K562 (cell line): Measurements from ENCODE around the gene KIF26A. TPM values are rescaled to one million over a fixed set of nuclear protein-coding genes. Genes with fewer than 3 reads are reported as not detected.

Experiments used
- ATF1 ChIP-seq, 2 experiments: fragments of 450-650 bp in 1 of 2; IDR thresholded peaks; 2 replicates each; pipeline ENCODE4 v1.6.1; 2016; ENCODE audit warnings: missing compliant biosample characterization in 1 of 2, missing genetic modification characterization in 1 of 2
- BCL6 ChIP-seq: fragments of 250-450 bp; sonication (Bioruptor Pico); IDR thresholded peaks from 2 replicates; pipeline ENCODE4 v1.4.0; 2020
- CBX3 ChIP-seq, 2 experiments: IDR thresholded peaks; 1 replicate in 1 of 2; 2 replicates in 1 of 2; pipeline ENCODE4 v1.6.1; 2012; ENCODE audit warnings: inconsistent platforms in 2 of 2, low read length in 2 of 2, borderline replicate concordance in 1 of 2, control low read depth in 1 of 2
- FOXM1 ChIP-seq, 2 experiments: fragments of 450-650 bp in 1 of 2; sonication (generic) in 1 of 2; formaldehyde crosslinking in 1 of 2; IDR thresholded peaks; 2 replicates each; pipeline versions ENCODE4 v1.6.1 to v1.9.0; 2017 to 2022; ENCODE audit warnings: low read depth in 2 of 2, mild to moderate bottlenecking in 2 of 2, missing genetic modification reagents in 1 of 2, moderate library complexity in 1 of 2
- HMGN3 ChIP-seq: IDR thresholded peaks from 2 replicates; pipeline ENCODE4 v1.6.1; 2011; ENCODE audit warnings: borderline replicate concordance, low read depth, mild to moderate bottlenecking, mixed read lengths, low read length; ENCODE audit not compliant: insufficient read length; ENCODE audit errors: extremely low read depth
- KLF16 ChIP-seq: IDR thresholded peaks from 2 replicates; pipeline ENCODE4 v1.6.1; 2016; ENCODE audit warnings: antibody characterized with exemption
- LEF1 ChIP-seq: fragments of 450-650 bp; IDR thresholded peaks from 2 replicates; pipeline ENCODE4 v1.6.1; 2016; ENCODE audit warnings: mild to moderate bottlenecking
- MEIS2 ChIP-seq: fragments of 450-650 bp; IDR thresholded peaks from 2 replicates; pipeline ENCODE4 v1.6.1; 2014; ENCODE audit warnings: mild to moderate bottlenecking; ENCODE audit not compliant: partially characterized antibody
- MTA1 ChIP-seq: fragments of 450-650 bp; IDR thresholded peaks from 2 replicates; pipeline ENCODE4 v1.6.1; 2017; ENCODE audit warnings: borderline replicate concordance
- NCOA1 ChIP-seq: fragments of 450-650 bp; IDR thresholded peaks from 2 replicates; pipeline ENCODE4 v1.6.1; 2016; ENCODE audit warnings: low read depth
- NCOR1 ChIP-seq: fragments of 450-650 bp; IDR thresholded peaks from 2 replicates; pipeline ENCODE4 v1.6.1; 2016; ENCODE audit warnings: mild to moderate bottlenecking, moderate library complexity
- NEUROD1 ChIP-seq: fragments of 150-350 bp; IDR thresholded peaks from 2 replicates; pipeline ENCODE4 v1.6.1; 2014; ENCODE audit warnings: borderline replicate concordance, low read length, low read depth; ENCODE audit not compliant: partially characterized antibody
- NRF1 ChIP-seq, 2 experiments: fragments of 450-650 bp; IDR thresholded peaks in 1 of 2; conservative IDR thresholded peaks in 1 of 2; 2 replicates each; pipeline ENCODE4 v1.6.1; 2014; ENCODE audit warnings: mild to moderate bottlenecking in 2 of 2
- RB1 ChIP-seq: fragments of 450-650 bp; IDR thresholded peaks from 2 replicates; pipeline ENCODE4 v1.6.1; 2017; ENCODE audit warnings: low read depth, mild to moderate bottlenecking
- RCOR1 ChIP-seq, 2 experiments: IDR thresholded peaks; 2 replicates each; pipeline ENCODE4 v1.6.1; 2012; ENCODE audit warnings: low read depth in 2 of 2, low read length in 2 of 2, borderline replicate concordance in 1 of 2, improper control_type of control experiment in 1 of 2
- RREB1 ChIP-seq: fragments of 250-450 bp; sonication (Bioruptor Pico); IDR thresholded peaks from 2 replicates; pipeline ENCODE4 v1.4.0; 2020
- SMAD4 ChIP-seq: fragments of 250-450 bp; sonication (Bioruptor Pico); conservative IDR thresholded peaks from 2 replicates; pipeline ENCODE4 v1.8.0; 2021; ENCODE audit warnings: inconsistent platforms, mild to moderate bottlenecking, moderate library complexity
- TAF15 ChIP-seq: fragments of 200-400 bp; formaldehyde crosslinking; IDR thresholded peaks from 2 replicates; pipeline ENCODE4 v1.6.1; 2017; ENCODE audit warnings: mild to moderate bottlenecking, low read depth, low read length, moderate library complexity
- TFAP4 ChIP-seq: sonication (generic); formaldehyde crosslinking; IDR thresholded peaks from 2 replicates; pipeline ENCODE4 v1.8.0; 2022; ENCODE audit warnings: missing genetic modification reagents, mild to moderate bottlenecking, moderate library complexity, borderline replicate concordance
- ZNF134 ChIP-seq: fragments of 250-450 bp; sonication (Bioruptor Pico); conservative IDR thresholded peaks from 2 replicates; pipeline ENCODE4 v1.4.0; 2020
- ZNF668 ChIP-seq: fragments of 250-450 bp; sonication (Bioruptor Pico); IDR thresholded peaks from 2 replicates; pipeline ENCODE4 v1.8.0; 2022; ENCODE audit warnings: mild to moderate bottlenecking, inconsistent platforms
- polyA plus RNA-seq, 8 experiments: library from polyadenylated mRNA; depleted of rRNA in 4 of 8; stranded (reverse) in 5 of 8; unstranded in 3 of 8; fragments of >200 nt; fragmentation: Nextera tagmentation in 2 of 8; fragmentation: Illumina TruSeq in 1 of 8; extraction: Ambion mirVana in 2 of 8; extraction: Trizol in 1 of 8; gene quantifications; 2 replicates each; pipeline versions ENCODE4 v1.2.1 to v1.2.3, GENCODE V29; 2011 to 2014; ENCODE audit warnings: inconsistent platforms in 1 of 8, missing spikeins in 1 of 8
- total RNA-seq, 7 experiments: library from RNA; depleted of rRNA in 6 of 7; stranded (reverse); fragments of >200 nt in 6 of 7; fragmentation: Illumina TruSeq in 2 of 7; extraction: Trizol in 2 of 7; gene quantifications; 2 replicates each; pipeline versions ENCODE4 v1.2.1 to v1.2.3, GENCODE V29; 2011 to 2021; ENCODE audit warnings: low replicate concordance in 1 of 7

Gene KIF26A
- total and polyA plus RNA-seq, 9 of the 15 experiments (the other 6 are each of a cell fraction or from before 2014, with no cell fraction given) = 0.04 TPM; not detected in 8

- TF ChIP-seq RREB1 (CRISPR knock-in tag) (no peak), FOXM1 (IDR thresholded peaks at IDR 0.05; ENCODE audit: low read depth) (peak; percentile 70; the same call in 1 of the 2 replicates), FOXM1 (CRISPR knock-in tag; IDR thresholded peaks at IDR 0.05; ENCODE audit: low read depth) (no peak), RCOR1 (IDR thresholded peaks at IDR 0.05; ENCODE audit: borderline replicate concordance in 1 of 2, low read depth in 2 of 2, low read length in 2 of 2) (peak in 1 of 2 experiments; percentile 91; a peak in 3 of 4 replicates), KLF16 (peak; percentile 86), TFAP4 (peak; percentile 84), NRF1 (conservative IDR thresholded peaks at IDR 0.05 in 1 of 2, IDR thresholded peaks at IDR 0.05 in 1 of 2) (peak; percentile 15 to 44; a peak in 3 of 4 replicates), NCOR1 (peak; percentile 90), NCOA1 (peak; percentile 22; the same call in 1 of the 2 replicates), ZNF134 (0 out of 2 replicates have a peak, but pooled peaks have one; percentile 23), SMAD4 (CRISPR knock-in tag) (peak; percentile 89), RB1 (no peak), HMGN3 (peak; percentile 98), ATF1 (CRISPR knock-in tag; IDR thresholded peaks at IDR 0.05) (no peak), ATF1 (tag; IDR thresholded peaks at IDR 0.05) (peak; percentile 83), NEUROD1 (peak; percentile 25), MEIS2 (peak; percentile 63), TAF15 (no peak), BCL6 (CRISPR knock-in tag) (no peak), MTA1 (0 out of 2 replicates have a peak, but pooled peaks have one; percentile 47), CBX3 (IDR thresholded peaks at IDR 0.05; ENCODE audit: borderline replicate concordance in 1 of 2, low read length in 2 of 2) (no peak), LEF1 (peak; percentile 34; the same call in 1 of the 2 replicates), ZNF668 (no peak)
Observed at GRCh38 chr14:104158827-104159798, 20.7 kb downstream of the KIF26A start (continued).
